OCI-LY1 (cell line): ENCODE results near the gene EVL.

Experiments used
- CTCF ChIP-seq: fragments of 200-600 bp; sonication (generic), shearing (Covaris generic); IDR thresholded peaks from 2 replicates; pipeline ENCODE4 v1.5.1; 2017; ENCODE audit warnings: mild to moderate bottlenecking, antibody characterized with exemption, low read length, moderate library complexity, mixed read lengths
- EZH2 ChIP-seq: fragments of 200-600 bp; sonication (generic), shearing (Covaris generic); IDR thresholded peaks from 2 replicates; pipeline ENCODE4 v1.8.0; 2017; ENCODE audit warnings: borderline replicate concordance, mixed run types, mild to moderate bottlenecking, antibody characterized with exemption, low read length, moderate library complexity, mixed read lengths

- no peak for TF ChIP-seq CTCF
- no peak for TF ChIP-seq EZH2
These were observed 4.1 kb downstream of the EVL start for GRCh38 chr14:100069161-100069800.
